Activated CD8-positive, alpha-beta memory T cell treated with anti-CD3 and anti-CD28 coated beads for 36 hours (primary cell): ENCODE measurements around the gene MTF1. TPM values are rescaled to one million over a fixed set of nuclear protein-coding genes. Genes with fewer than 3 reads are reported as not detected.
"Not testable (repeated sequence)": the region's sequence is repeated elsewhere in the genome, so short reads cannot be mapped to it uniquely, and the experiment has no call there.

Experiments used
- CTCF ChIA-PET: fragments of 350-600 bp; sonication (Branson Sonifier 250); formaldehyde crosslinking; loops from one replicate; lab custom pipeline; 2021; ENCODE audit warnings: antibody characterized with exemption; lab: Charles Lee
- POLR2A ChIA-PET: fragments of 350-600 bp; sonication (Branson Sonifier 250); formaldehyde crosslinking; loops from one replicate; lab custom pipeline; 2021; ENCODE audit warnings: antibody characterized with exemption; lab: Charles Lee
- total RNA-seq, 2 experiments: library from RNA; stranded (reverse); gene quantifications; one replicate each; pipeline ENCODE4 v1.2.3, GENCODE V29; 2021

Gene MTF1
- 10 to 100 TPM; 32.0 to 35.8 TPM for total RNA-seq

- POLR2A ChIA-PET, result interaction anchor here (0.6 to 2.0 kb wide), 5 partner anchors 51 to 169 kb away, joined by 3 to 11 read pairs (median 3); partner anchors contain the start of genes C1orf122 and YRDC
- CTCF ChIA-PET, result interaction anchor here (0.7 to 2.3 kb wide), 25 partner anchors 8 to 353 kb away, joined by 3 to 16 read pairs (median 4); partner anchors contain the start of genes C1orf122, SF3A3 and YRDC
These were observed at the start of gene MTF1 for GRCh38 chr1:37859507-37860345. Gene MTF1, minus strand, starts transcription at chr1:37859592. Its CDS starts 1,934 bp downstream, at chr1:37857658.

GRCh38 chr1:37908531-37908930, 49.1 kb upstream of the MTF1 start:
- CTCF ChIA-PET, POLR2A ChIA-PET: not testable (repeated sequence)

GRCh38 chr1:37907416-37908125, 48.2 kb upstream of the MTF1 start:
- POLR2A ChIA-PET, CTCF ChIA-PET: not testable (repeated sequence)

- CTCF ChIA-PET, result not testable (repeated sequence)
These were observed 47.2 kb upstream of the MTF1 start for GRCh38 chr1:37906591-37906990.

GRCh38 chr1:37905727-37906126, 46.3 kb upstream of the MTF1 start:
- ChIA-PET CTCF (interaction anchor here (1.5 kb wide), 1 partner anchor 46 kb away, joined by 3 read pairs; no protein-coding TSS in a partner anchor), POLR2A (no interaction called here)

More at GRCh38 chr1:37906591-37906990, 47.2 kb upstream of the MTF1 start:
- POLR2A ChIA-PET, result not testable (repeated sequence)

- CTCF ChIA-PET, POLR2A ChIA-PET: not testable (repeated sequence)
These were observed 44.5 kb upstream of the MTF1 start for GRCh38 chr1:37903921-37904320.

- CTCF ChIA-PET, result no interaction called here
- POLR2A ChIA-PET, result no interaction called here
These were observed 43.6 kb upstream of the MTF1 start for GRCh38 chr1:37902983-37903382.

- POLR2A ChIA-PET, result interaction anchor here (0.6 to 0.9 kb wide), 3 partner anchors 29 to 47 kb away, joined by 3 to 4 read pairs (median 3); no protein-coding TSS in a partner anchor
- CTCF ChIA-PET, result interaction anchor here (0.6 to 1.1 kb wide), 2 partner anchors 42 to 74 kb away, joined by 3 to 4 read pairs; partner anchors contain the start of gene MTF1
These were observed 42.5 kb upstream of the MTF1 start for GRCh38 chr1:37901893-37902225.

- POLR2A ChIA-PET, result interaction anchor here (0.6 to 0.9 kb wide), 2 partner anchors 30 to 37 kb away, joined by 3 read pairs; no protein-coding TSS in a partner anchor
- CTCF ChIA-PET, result interaction anchor here (1.1 kb wide), 1 partner anchor 42 kb away, joined by 4 read pairs; the partner anchor contains the start of gene MTF1
These were observed 42.0 kb upstream of the MTF1 start for GRCh38 chr1:37901191-37901892.

GRCh38 chr1:37897563-37897962, 38.2 kb upstream of the MTF1 start:
- POLR2A ChIA-PET, CTCF ChIA-PET: not testable (repeated sequence)

GRCh38 chr1:37893673-37894072, 34.3 kb upstream of the MTF1 start:
- ChIA-PET CTCF (interaction anchor here (1.2 kb wide), 1 partner anchor 37 kb away, joined by 3 read pairs; no protein-coding TSS in a partner anchor), POLR2A (interaction anchor here (0.7 kb wide), 1 partner anchor 118 kb away, joined by 8 read pairs; no protein-coding TSS in a partner anchor)

GRCh38 chr1:37892151-37893047, 33.0 kb upstream of the MTF1 start:
- POLR2A ChIA-PET, result interaction anchor here (0.7 kb wide), 1 partner anchor 120 kb away, joined by 8 read pairs; no protein-coding TSS in a partner anchor
- CTCF ChIA-PET, result interaction anchor here (0.7 to 1.2 kb wide), 2 partner anchors 38 to 81 kb away, joined by 3 read pairs; no protein-coding TSS in a partner anchor

GRCh38 chr1:37890378-37891014, 31.1 kb upstream of the MTF1 start:
- ChIA-PET POLR2A (no interaction called here), CTCF (interaction anchor here (0.6 to 1.0 kb wide), 2 partner anchors 50 to 148 kb away, joined by 3 read pairs; no protein-coding TSS in a partner anchor)

- CTCF ChIA-PET, result no interaction called here
- POLR2A ChIA-PET, result no interaction called here
These were observed 28.8 kb upstream of the MTF1 start for GRCh38 chr1:37888022-37888700.

GRCh38 chr1:37884145-37884544, 24.8 kb upstream of the MTF1 start:
- POLR2A ChIA-PET, result no interaction called here
- CTCF ChIA-PET, result no interaction called here

- ChIA-PET CTCF (no interaction called here), POLR2A (no interaction called here)
These were observed 24.3 kb upstream of the MTF1 start for GRCh38 chr1:37883671-37884070.

- ChIA-PET CTCF (interaction anchor here (1.3 kb wide), 1 partner anchor 20 kb away, joined by 4 read pairs; the partner anchor contains the start of gene MTF1), POLR2A (no interaction called here)
These were observed 20.5 kb upstream of the MTF1 start for GRCh38 chr1:37879865-37880264.
